Peyer's patch (tissue), 4 donors: ENCODE measurements around the gene TCF7L2. TPM values are rescaled to one million over a fixed set of nuclear protein-coding genes. Genes with fewer than 3 reads are reported as not detected.
A peak's percentile ranks its signal among the peaks of the same experiment; 100 is the strongest.

Experiments
- DNase-seq, 3 donors: peaks; one replicate each; pipeline ENCODE4 v3.0.0-alpha.2; 2017 to 2019
- H3K27ac ChIP-seq, 4 donors: fragments of 200-600 bp; sonication (generic); one replicate each; pipeline ENCODE4 v1.5.1; 2016 to 2019
- H3K27me3 ChIP-seq, 2 donors: fragments of 200-600 bp; sonication (generic); one replicate each; pipeline ENCODE4 v1.5.1; 2019
- H3K36me3 ChIP-seq, 3 donors: fragments of 200-600 bp; sonication (generic); one replicate each; pipeline ENCODE4 v1.5.1; 2016 to 2019
- H3K4me1 ChIP-seq, 4 donors: fragments of 200-600 bp; sonication (generic); one replicate each; pipeline ENCODE4 v1.5.1; 2016 to 2019
- H3K4me3 ChIP-seq, 4 donors: fragments of 200-600 bp; sonication (generic); 1 replicate in 3 of 4; 2 replicates in 1 of 4; pipeline ENCODE4 v1.5.1; 2016 to 2019; ENCODE audit warnings: mild to moderate bottlenecking in 1 of 4
- H3K9me3 ChIP-seq, 4 donors: fragments of 200-600 bp; sonication (generic); one replicate each; pipeline ENCODE4 v1.5.1; 2016 to 2019; ENCODE audit warnings: mild to moderate bottlenecking in 1 of 4
- POLR2A ChIP-seq, 2 donors: fragments of 450-650 bp; IDR thresholded peaks; one replicate each; pipeline ENCODE4 v1.5.1; 2017; ENCODE audit warnings: antibody characterized with exemption in 2 of 2, mild to moderate bottlenecking in 2 of 2, moderate library complexity in 2 of 2
- total RNA-seq, 4 donors: library from RNA; depleted of rRNA; stranded (reverse); fragments of >200 nt; gene quantifications; one replicate each; pipeline ENCODE4 v1.1.0, GENCODE V29; 2016
- TF ChIP-seq, protein P1 (sequence below), 6 experiments: fragments of 450-650 bp in 4 of 6; fragments of 200-600 bp in 2 of 6; sonication (generic) in 1 of 6; IDR thresholded peaks; one replicate each; pipeline ENCODE4 v1.5.1; 2017 to 2019; ENCODE audit warnings: antibody characterized with exemption in 6 of 6, mild to moderate bottlenecking in 3 of 6, moderate library complexity in 1 of 6

TCF7L2 gene
- total RNA-seq, 4 donors from 2014 or later = 72.3 to 148 (median 93.0) TPM

- TF ChIP-seq POLR2A (IDR thresholded peaks at IDR 0.05) = no peak
- TF ChIP-seq, protein P1, sequence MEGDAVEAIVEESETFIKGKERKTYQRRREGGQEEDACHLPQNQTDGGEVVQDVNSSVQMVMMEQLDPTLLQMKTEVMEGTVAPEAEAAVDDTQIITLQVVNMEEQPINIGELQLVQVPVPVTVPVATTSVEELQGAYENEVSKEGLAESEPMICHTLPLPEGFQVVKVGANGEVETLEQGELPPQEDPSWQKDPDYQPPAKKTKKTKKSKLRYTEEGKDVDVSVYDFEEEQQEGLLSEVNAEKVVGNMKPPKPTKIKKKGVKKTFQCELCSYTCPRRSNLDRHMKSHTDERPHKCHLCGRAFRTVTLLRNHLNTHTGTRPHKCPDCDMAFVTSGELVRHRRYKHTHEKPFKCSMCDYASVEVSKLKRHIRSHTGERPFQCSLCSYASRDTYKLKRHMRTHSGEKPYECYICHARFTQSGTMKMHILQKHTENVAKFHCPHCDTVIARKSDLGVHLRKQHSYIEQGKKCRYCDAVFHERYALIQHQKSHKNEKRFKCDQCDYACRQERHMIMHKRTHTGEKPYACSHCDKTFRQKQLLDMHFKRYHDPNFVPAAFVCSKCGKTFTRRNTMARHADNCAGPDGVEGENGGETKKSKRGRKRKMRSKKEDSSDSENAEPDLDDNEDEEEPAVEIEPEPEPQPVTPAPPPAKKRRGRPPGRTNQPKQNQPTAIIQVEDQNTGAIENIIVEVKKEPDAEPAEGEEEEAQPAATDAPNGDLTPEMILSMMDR (IDR thresholded peaks at IDR 0.05) = no peak
- H3K4me1 ChIP-seq = peaks cover 0 to 13% (median 0%) of the 10 kb centered on the region in 4 donors
- no peak overlapping the region for H3K27ac ChIP-seq
- H3K27me3 ChIP-seq = no peaks in the 10 kb centered on the region
- DNase-seq = no peak
- no peak overlapping the region for H3K4me3 ChIP-seq
- H3K36me3 ChIP-seq = no peaks in the 10 kb centered on the region
- H3K9me3 ChIP-seq = no peaks in the 10 kb centered on the region
These were observed 175.6 kb downstream of the TCF7L2 start for GRCh38 chr10:113125612-113126011.

GRCh38 chr10:113126229-113127201 lies 176.5 kb downstream of the TCF7L2 start:
- Histone ChIP-seq H3K4me1 (peaks cover 0 to 13% (median 0%) of the 10 kb centered on the region in 4 donors), H3K27ac (no peak overlapping the region), H3K36me3 (no peaks in the 10 kb centered on the region), H3K9me3 (no peaks in the 10 kb centered on the region), H3K27me3 (no peaks in the 10 kb centered on the region), H3K4me3 (peak overlapping the region in 3 of 4 donors; percentile 20 to 47 (median 36))
- TF ChIP-seq POLR2A (IDR thresholded peaks at IDR 0.05) = no peak
- TF ChIP-seq, protein P1 (IDR thresholded peaks at IDR 0.05) = peak in 4 of 6 experiments; percentile 50 to 89 (median 86)
- DNase-seq = peak in 2 of 3 donors; percentile 71 to 81

GRCh38 chr10:113127261-113127900 lies 177.3 kb downstream of the TCF7L2 start:
- H3K4me1 ChIP-seq = peaks cover 0 to 13% (median 0%) of the 10 kb centered on the region in 4 donors
- no peaks in the 10 kb centered on the region for H3K9me3 ChIP-seq
- H3K36me3 ChIP-seq = no peaks in the 10 kb centered on the region
- no peak overlapping the region for H3K4me3 ChIP-seq
- H3K27me3 ChIP-seq = no peaks in the 10 kb centered on the region
- no peak for TF ChIP-seq POLR2A (IDR thresholded peaks at IDR 0.05)
- TF ChIP-seq, protein P1 (IDR thresholded peaks at IDR 0.05) = no peak
- no peak for DNase-seq
- no peak overlapping the region for H3K27ac ChIP-seq

- TF ChIP-seq, protein P1 (IDR thresholded peaks at IDR 0.05) = no peak
- TF ChIP-seq POLR2A (IDR thresholded peaks at IDR 0.05) = no peak
- H3K27me3 ChIP-seq = no peaks in the 10 kb centered on the region
- no peaks in the 10 kb centered on the region for H3K36me3 ChIP-seq
- no peak for DNase-seq
- H3K27ac ChIP-seq = no peak overlapping the region
- H3K4me3 ChIP-seq = no peak overlapping the region
- H3K9me3 ChIP-seq = no peaks in the 10 kb centered on the region
- peaks cover 0 to 13% (median 0%) of the 10 kb centered on the region in 4 donors for H3K4me1 ChIP-seq
These were observed 177.8 kb downstream of the TCF7L2 start for GRCh38 chr10:113127901-113128283.

GRCh38 chr10:113128450-113129070 lies 178.5 kb downstream of the TCF7L2 start:
- H3K4me3 ChIP-seq = no peak overlapping the region
- no peak overlapping the region for H3K27ac ChIP-seq

More at GRCh38 chr10:113128450-113129070, 178.5 kb downstream of the TCF7L2 start:
- Histone ChIP-seq H3K9me3 (no peaks in the 10 kb centered on the region), H3K4me1 (peaks cover 0 to 20% (median 0%) of the 10 kb centered on the region in 4 donors), H3K36me3 (no peaks in the 10 kb centered on the region), H3K27me3 (no peaks in the 10 kb centered on the region)
- TF ChIP-seq POLR2A (IDR thresholded peaks at IDR 0.05) = no peak
- TF ChIP-seq, protein P1 (IDR thresholded peaks at IDR 0.05) = no peak
- no peak for DNase-seq
